DOHH2 (cell line): ENCODE results near the gene LYPD6B.

ENCODE experiments used
- H3F3A ChIP-seq: fragments of 200-600 bp; sonication (generic), shearing (Covaris generic); 2 replicates; pipeline ENCODE4 v1.6.0; 2016; ENCODE audit warnings: antibody characterized with exemption, mild to moderate bottlenecking; ENCODE audit not compliant: control insufficient read depth, insufficient read depth
- H3K27ac ChIP-seq: fragments of 200-600 bp; sonication (generic); 2 replicates; pipeline ENCODE4 v1.5.1; 2014; ENCODE audit warnings: low read depth, mild to moderate bottlenecking, low read length, moderate library complexity
- H3K27me3 ChIP-seq: fragments of 200-600 bp; sonication (generic); 2 replicates; pipeline ENCODE4 v1.6.1; 2014; ENCODE audit warnings: mild to moderate bottlenecking, low read length, mixed read lengths; ENCODE audit not compliant: control insufficient read depth
- H3K36me3 ChIP-seq: fragments of 200-600 bp; sonication (generic); 2 replicates; pipeline ENCODE4 v1.6.1; 2014; ENCODE audit warnings: mild to moderate bottlenecking, low read length, moderate library complexity, mixed read lengths; ENCODE audit not compliant: control insufficient read depth
- H3K4me1 ChIP-seq: fragments of 200-600 bp; sonication (generic); 2 replicates; pipeline ENCODE4 v1.6.1; 2014; ENCODE audit warnings: mild to moderate bottlenecking, low read length, mixed read lengths; ENCODE audit not compliant: control insufficient read depth
- H3K4me2 ChIP-seq: fragments of 200-600 bp; sonication (generic); 2 replicates; pipeline ENCODE4 v1.6.0; 2014; ENCODE audit warnings: mild to moderate bottlenecking, low read length, moderate library complexity
- H3K4me3 ChIP-seq: fragments of 200-600 bp; sonication (generic); 2 replicates; pipeline ENCODE4 v1.5.1; 2014; ENCODE audit warnings: mild to moderate bottlenecking, low read length, mixed read lengths
- H3K79me2 ChIP-seq: fragments of 200-600 bp; sonication (generic); 2 replicates; pipeline ENCODE4 v1.6.1; 2014; ENCODE audit warnings: mild to moderate bottlenecking, low read length, mixed read lengths; ENCODE audit not compliant: control insufficient read depth
- H3K9me2 ChIP-seq: fragments of 200-600 bp; sonication (generic); replicated peaks from 2 replicates; pipeline ENCODE4 v1.6.1; 2014; ENCODE audit warnings: mild to moderate bottlenecking, low read length, mixed read lengths; ENCODE audit not compliant: control insufficient read depth
- H3K9me3 ChIP-seq: fragments of 200-600 bp; sonication (generic); 2 replicates; pipeline ENCODE4 v1.6.1; 2014; ENCODE audit warnings: antibody characterized with exemption, low read length, mixed read lengths; ENCODE audit not compliant: control insufficient read depth, insufficient read depth
- H4K20me1 ChIP-seq: fragments of 200-600 bp; sonication (generic); 2 replicates; pipeline ENCODE4 v1.6.0; 2014; ENCODE audit warnings: low read depth, mild to moderate bottlenecking, antibody characterized with exemption, low read length, moderate library complexity; ENCODE audit not compliant: control insufficient read depth, insufficient read depth
- CTCF ChIP-seq: fragments of 200-600 bp; sonication (generic); IDR thresholded peaks from one replicate; pipeline ENCODE4 v1.5.1; 2014; ENCODE audit warnings: antibody characterized with exemption, mild to moderate bottlenecking, low read depth, low read length; ENCODE audit not compliant: poor library complexity, severe bottlenecking
- EZH2phosphoT487 ChIP-seq: fragments of 200-600 bp; sonication (generic); IDR thresholded peaks from 2 replicates; pipeline ENCODE4 v1.6.1; 2017; ENCODE audit warnings: borderline replicate concordance, mild to moderate bottlenecking, antibody characterized with exemption, low read length, moderate library complexity, mixed read lengths

LYPD6B gene

GRCh38 chr2:148992448-148992847, 46.1 kb upstream of the LYPD6B start:
- Histone ChIP-seq H4K20me1 (no peaks in the 10 kb centered on the region), H3K27ac (no peak overlapping the region), H3K27me3 (no peaks in the 10 kb centered on the region), H3K4me2 (no peak overlapping the region), H3F3A (no peaks in the 10 kb centered on the region), H3K9me3 (no peaks in the 10 kb centered on the region), H3K79me2 (no peaks in the 10 kb centered on the region), H3K4me3 (no peak overlapping the region), H3K4me1 (peaks cover 6% of the 10 kb centered on the region; the same call in 1 of the 2 replicates), H3K36me3 (peaks cover 10% of the 10 kb centered on the region; the same call in 1 of the 2 replicates), H3K9me2 (no peaks in the 10 kb centered on the region)
- TF ChIP-seq CTCF, result no peak
- no peak for TF ChIP-seq EZH2phosphoT487

GRCh38 chr2:148993351-148993750, 45.1 kb upstream of the LYPD6B start:
- peaks cover 10% of the 10 kb centered on the region; the same call in 1 of the 2 replicates for H3K36me3 ChIP-seq
- no peak for TF ChIP-seq CTCF
- TF ChIP-seq EZH2phosphoT487, result no peak

GRCh38 chr2:148994341-148994740, 44.2 kb upstream of the LYPD6B start:
- Histone ChIP-seq H3K27ac (no peak overlapping the region), H3K4me2 (no peak overlapping the region), H4K20me1 (no peaks in the 10 kb centered on the region), H3K27me3 (no peaks in the 10 kb centered on the region), H3K4me3 (no peak overlapping the region), H3K9me3 (no peaks in the 10 kb centered on the region), H3K9me2 (no peaks in the 10 kb centered on the region), H3K36me3 (peaks cover 10% of the 10 kb centered on the region; the same call in 1 of the 2 replicates), H3K4me1 (peaks cover 5% of the 10 kb centered on the region; the same call in 1 of the 2 replicates), H3F3A (no peaks in the 10 kb centered on the region), H3K79me2 (no peaks in the 10 kb centered on the region)
- TF ChIP-seq CTCF, result no peak
- TF ChIP-seq EZH2phosphoT487, result no peak

More at GRCh38 chr2:148993351-148993750, 45.1 kb upstream of the LYPD6B start:
- no peaks in the 10 kb centered on the region for H3K27me3 ChIP-seq
- H3K4me1 ChIP-seq, result peaks cover 6% of the 10 kb centered on the region; the same call in 1 of the 2 replicates
- no peak overlapping the region for H3K27ac ChIP-seq
- H3K9me2 ChIP-seq, result no peaks in the 10 kb centered on the region
- H3K4me2 ChIP-seq, result no peak overlapping the region
- H3K79me2 ChIP-seq, result no peaks in the 10 kb centered on the region
- no peaks in the 10 kb centered on the region for H3F3A ChIP-seq
- H3K9me3 ChIP-seq, result no peaks in the 10 kb centered on the region
- no peak overlapping the region for H3K4me3 ChIP-seq
- H4K20me1 ChIP-seq, result no peaks in the 10 kb centered on the region
